Neural progenitor cell (in vitro differentiated cells): ENCODE data around the gene FANCC.

ENCODE experiments used
- EZH2 ChIP-seq: fragments of 200-600 bp; sonication (generic); IDR thresholded peaks from 2 replicates; pipeline ENCODE4 v1.6.1; 2017; ENCODE audit warnings: antibody characterized with exemption, mild to moderate bottlenecking, moderate library complexity
- TF ChIP-seq, protein P1 (sequence below): fragments of 200-600 bp; sonication (generic); IDR thresholded peaks from 2 replicates; pipeline ENCODE4 v1.5.1; 2017; ENCODE audit warnings: antibody characterized with exemption, mild to moderate bottlenecking

DNA sequence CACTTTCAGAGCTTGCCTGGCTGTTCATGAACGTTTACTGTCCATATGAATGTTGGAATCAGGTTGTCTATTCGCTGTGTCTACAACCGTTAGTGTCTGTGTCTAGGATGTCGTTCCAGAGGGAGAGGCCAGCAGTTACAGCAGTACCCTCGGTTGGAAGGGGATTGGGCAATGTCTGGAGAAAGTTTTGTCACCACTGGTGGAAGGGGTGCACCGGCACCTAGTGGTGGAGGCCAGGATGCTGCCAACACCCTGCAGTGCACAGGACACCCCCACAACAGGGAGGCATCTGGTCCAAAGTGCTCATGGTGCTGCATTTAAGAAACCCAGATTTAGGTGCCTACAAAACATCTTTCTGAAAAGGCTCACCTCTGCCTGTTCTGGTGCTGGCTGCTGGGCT is 220.7 kb downstream of the FANCC start:
- TF ChIP-seq, protein P1, sequence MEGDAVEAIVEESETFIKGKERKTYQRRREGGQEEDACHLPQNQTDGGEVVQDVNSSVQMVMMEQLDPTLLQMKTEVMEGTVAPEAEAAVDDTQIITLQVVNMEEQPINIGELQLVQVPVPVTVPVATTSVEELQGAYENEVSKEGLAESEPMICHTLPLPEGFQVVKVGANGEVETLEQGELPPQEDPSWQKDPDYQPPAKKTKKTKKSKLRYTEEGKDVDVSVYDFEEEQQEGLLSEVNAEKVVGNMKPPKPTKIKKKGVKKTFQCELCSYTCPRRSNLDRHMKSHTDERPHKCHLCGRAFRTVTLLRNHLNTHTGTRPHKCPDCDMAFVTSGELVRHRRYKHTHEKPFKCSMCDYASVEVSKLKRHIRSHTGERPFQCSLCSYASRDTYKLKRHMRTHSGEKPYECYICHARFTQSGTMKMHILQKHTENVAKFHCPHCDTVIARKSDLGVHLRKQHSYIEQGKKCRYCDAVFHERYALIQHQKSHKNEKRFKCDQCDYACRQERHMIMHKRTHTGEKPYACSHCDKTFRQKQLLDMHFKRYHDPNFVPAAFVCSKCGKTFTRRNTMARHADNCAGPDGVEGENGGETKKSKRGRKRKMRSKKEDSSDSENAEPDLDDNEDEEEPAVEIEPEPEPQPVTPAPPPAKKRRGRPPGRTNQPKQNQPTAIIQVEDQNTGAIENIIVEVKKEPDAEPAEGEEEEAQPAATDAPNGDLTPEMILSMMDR = no peak
- no peak for TF ChIP-seq EZH2
